RWPE2 (cell line): ENCODE measurements around the gene WDR62.

Source experiments
- ATAC-seq: fragments of 200-7000 bp; cut with Tn5 transposase; 3 replicates; pipeline ENCODE4 v1.9.1; 2021; ENCODE audit warnings: low read depth
- DNase-seq: peaks from one replicate; pipeline ENCODE4 v3.0.0-alpha.2; 2020; ENCODE audit warnings: low spot score
- H3K27ac ChIP-seq: fragments of 450-650 bp; 2 replicates; pipeline ENCODE4 v1.5.1; 2017; ENCODE audit warnings: mild to moderate bottlenecking; ENCODE audit not compliant: poor library complexity, severe bottlenecking
- H3K27me3 ChIP-seq: fragments of 250-450 bp; sonication (Bioruptor Pico); 2 replicates; pipeline ENCODE4 v1.5.1; 2021; ENCODE audit warnings: mild to moderate bottlenecking, moderate library complexity; ENCODE audit not compliant: insufficient read depth, poor library complexity, severe bottlenecking
- H3K36me3 ChIP-seq: fragments of 250-450 bp; sonication (Bioruptor Pico); 2 replicates; pipeline ENCODE4 v1.5.1; 2020; ENCODE audit warnings: low read depth, mild to moderate bottlenecking, moderate library complexity
- H3K4me1 ChIP-seq: fragments of 250-450 bp; sonication (Bioruptor Pico); 2 replicates; pipeline ENCODE4 v1.5.1; 2021; ENCODE audit warnings: mild to moderate bottlenecking, moderate library complexity; ENCODE audit not compliant: insufficient read depth, poor library complexity, severe bottlenecking
- H3K4me3 ChIP-seq: fragments of 250-450 bp; sonication (Bioruptor Pico); 2 replicates; pipeline ENCODE4 v1.5.1; 2021; ENCODE audit warnings: mild to moderate bottlenecking, moderate library complexity; ENCODE audit not compliant: severe bottlenecking
- H3K9me3 ChIP-seq: fragments of 250-450 bp; sonication (Bioruptor Pico); 2 replicates; pipeline ENCODE4 v1.5.1; 2021; ENCODE audit warnings: mild to moderate bottlenecking, moderate library complexity; ENCODE audit not compliant: severe bottlenecking
- TF ChIP-seq, protein P1 (sequence below): fragments of 450-650 bp; IDR thresholded peaks from one replicate; pipeline ENCODE4 v1.5.1; 2017; ENCODE audit warnings: mild to moderate bottlenecking, moderate library complexity; ENCODE audit not compliant: poor library complexity, severe bottlenecking

WDR62 gene

DNA sequence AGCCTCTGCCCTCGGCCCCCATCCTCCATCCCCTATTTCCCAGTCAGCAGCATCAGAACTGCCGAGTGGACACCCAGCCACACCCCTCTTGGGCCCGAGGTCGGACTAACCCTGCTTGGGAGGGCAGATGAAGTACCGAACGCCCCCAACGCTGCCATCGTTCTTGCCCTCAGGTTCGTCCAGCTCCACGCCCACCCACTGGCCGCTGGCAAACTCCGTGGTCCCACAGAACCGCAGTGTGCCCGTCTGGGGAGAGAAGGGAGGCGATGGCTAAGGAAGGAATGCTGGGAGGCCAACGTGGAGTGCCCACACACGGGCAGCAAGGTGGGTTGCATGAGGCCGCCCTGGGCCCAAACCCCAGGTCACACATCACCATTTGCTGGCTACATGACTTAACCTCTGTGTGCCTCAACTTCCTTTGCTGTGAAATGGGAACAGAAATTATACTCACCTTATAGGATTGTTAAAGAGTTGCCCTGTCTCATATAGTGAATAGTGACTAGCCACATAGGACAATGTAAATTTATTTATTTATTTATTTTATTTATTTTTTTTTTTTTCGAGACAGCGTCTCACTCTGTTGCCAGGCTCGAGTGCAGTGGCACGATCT lies 35.5 kb upstream of the WDR62 start:
- H3K27ac ChIP-seq: no peak overlapping the region
- ATAC-seq (no peak), DNase-seq (no peak)
- peaks cover 33% of the 10 kb centered on the region for H3K36me3 ChIP-seq
- H3K27me3 ChIP-seq: no peaks in the 10 kb centered on the region
- no peak overlapping the region for H3K4me3 ChIP-seq
- TF ChIP-seq, protein P1, sequence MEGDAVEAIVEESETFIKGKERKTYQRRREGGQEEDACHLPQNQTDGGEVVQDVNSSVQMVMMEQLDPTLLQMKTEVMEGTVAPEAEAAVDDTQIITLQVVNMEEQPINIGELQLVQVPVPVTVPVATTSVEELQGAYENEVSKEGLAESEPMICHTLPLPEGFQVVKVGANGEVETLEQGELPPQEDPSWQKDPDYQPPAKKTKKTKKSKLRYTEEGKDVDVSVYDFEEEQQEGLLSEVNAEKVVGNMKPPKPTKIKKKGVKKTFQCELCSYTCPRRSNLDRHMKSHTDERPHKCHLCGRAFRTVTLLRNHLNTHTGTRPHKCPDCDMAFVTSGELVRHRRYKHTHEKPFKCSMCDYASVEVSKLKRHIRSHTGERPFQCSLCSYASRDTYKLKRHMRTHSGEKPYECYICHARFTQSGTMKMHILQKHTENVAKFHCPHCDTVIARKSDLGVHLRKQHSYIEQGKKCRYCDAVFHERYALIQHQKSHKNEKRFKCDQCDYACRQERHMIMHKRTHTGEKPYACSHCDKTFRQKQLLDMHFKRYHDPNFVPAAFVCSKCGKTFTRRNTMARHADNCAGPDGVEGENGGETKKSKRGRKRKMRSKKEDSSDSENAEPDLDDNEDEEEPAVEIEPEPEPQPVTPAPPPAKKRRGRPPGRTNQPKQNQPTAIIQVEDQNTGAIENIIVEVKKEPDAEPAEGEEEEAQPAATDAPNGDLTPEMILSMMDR: no peak
- H3K4me1 ChIP-seq: no peaks in the 10 kb centered on the region
- H3K9me3 ChIP-seq: no peaks in the 10 kb centered on the region

DNA sequence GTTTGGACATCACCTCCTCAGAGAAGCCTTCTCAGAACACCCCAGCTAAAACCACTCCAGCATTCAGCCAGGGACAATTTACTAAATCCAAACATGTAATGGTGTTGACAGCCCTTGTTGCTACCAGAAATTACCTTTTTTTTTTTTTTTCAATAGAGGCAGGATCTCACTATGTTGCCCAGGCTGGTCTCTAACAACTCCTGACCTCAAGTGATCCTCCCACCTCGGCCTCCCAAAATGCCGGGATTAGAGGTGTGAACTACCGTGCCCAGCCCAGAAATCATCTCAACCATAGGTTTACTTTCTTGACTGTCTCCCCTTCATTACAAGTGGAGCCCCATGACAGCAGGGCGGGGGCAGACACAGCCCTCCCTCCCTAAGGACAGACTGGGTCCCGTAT lies 31.3 kb upstream of the WDR62 start:
- H3K36me3 ChIP-seq: peaks cover 33% of the 10 kb centered on the region
- no peaks in the 10 kb centered on the region for H3K27me3 ChIP-seq
- no peak overlapping the region for H3K27ac ChIP-seq
- no peak overlapping the region for H3K4me3 ChIP-seq
- no peaks in the 10 kb centered on the region for H3K9me3 ChIP-seq
- no peaks in the 10 kb centered on the region for H3K4me1 ChIP-seq
- no peak for ATAC-seq
- DNase-seq: no peak
- TF ChIP-seq, protein P1: no peak

DNA sequence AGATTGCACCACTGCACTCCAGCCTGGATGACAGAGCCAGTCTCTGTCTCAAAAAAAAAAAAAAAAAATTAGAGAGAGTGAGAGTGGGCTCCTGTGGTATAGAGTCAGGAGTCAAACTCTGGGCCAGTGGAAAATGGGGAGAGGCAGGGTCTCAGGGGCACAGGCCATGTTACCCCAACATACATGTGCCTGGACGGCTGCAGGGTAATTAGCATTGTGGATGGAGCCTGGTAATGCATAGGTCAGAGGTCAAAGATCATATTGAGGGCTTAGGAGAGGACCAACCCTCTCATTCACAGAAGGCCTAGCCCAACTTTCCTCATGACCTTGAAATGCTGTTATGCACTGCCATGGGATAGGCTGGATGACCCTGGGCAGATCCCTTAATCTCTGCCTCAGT lies 29.2 kb upstream of the WDR62 start:
- ATAC-seq: no peak

DNA sequence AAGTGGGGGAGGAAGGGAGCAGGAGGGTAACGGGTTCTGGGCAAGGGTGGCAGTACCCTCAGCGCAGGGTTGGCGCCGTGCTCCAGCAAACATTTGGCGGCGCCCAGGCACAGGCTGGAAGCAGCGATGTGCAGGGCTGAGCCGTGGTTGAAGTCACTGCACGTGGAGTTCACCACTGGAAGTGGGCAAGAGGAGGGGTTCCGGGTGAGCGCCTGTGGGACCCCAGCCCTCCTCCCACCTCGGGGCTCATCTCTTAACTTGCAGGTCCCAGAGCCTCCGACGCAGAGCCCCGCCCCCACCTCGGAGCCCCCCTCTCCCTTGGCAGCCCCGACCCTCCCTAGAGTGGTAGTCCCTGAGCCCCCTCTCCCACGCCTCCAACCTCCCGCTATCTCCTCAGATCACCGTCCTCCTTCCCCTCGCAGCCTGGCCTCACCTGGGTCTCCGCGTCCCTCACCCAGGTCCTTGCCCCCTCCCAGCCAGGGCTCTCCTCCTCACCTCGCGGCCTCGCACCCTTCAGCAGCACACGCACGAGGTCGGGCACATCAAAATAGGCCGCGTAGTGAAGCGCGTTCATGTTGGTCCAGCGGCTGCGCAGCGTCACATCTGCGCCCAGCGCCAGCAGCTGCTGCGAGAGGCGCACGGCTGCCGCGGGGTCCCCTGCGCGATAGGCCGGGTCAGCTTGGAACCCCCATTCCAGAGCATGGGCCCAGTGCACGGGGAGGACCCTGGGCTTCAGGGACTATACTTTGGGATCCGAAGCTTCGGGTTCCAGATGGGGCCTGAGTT lies 28.4 kb upstream of the WDR62 start:
- DNase-seq: no peak
- no peaks in the 10 kb centered on the region for H3K9me3 ChIP-seq
- TF ChIP-seq, protein P1: no peak
- no peak overlapping the region for H3K27ac ChIP-seq
- no peaks in the 10 kb centered on the region for H3K27me3 ChIP-seq
- peaks cover 21% of the 10 kb centered on the region for H3K36me3 ChIP-seq
- no peaks in the 10 kb centered on the region for H3K4me1 ChIP-seq
- H3K4me3 ChIP-seq: no peak overlapping the region
- ATAC-seq: no peak

More for the DNA sequence above, 29.2 kb upstream of the WDR62 start:
- DNase-seq: no peak
- H3K27ac ChIP-seq: no peak overlapping the region
- no peaks in the 10 kb centered on the region for H3K27me3 ChIP-seq
- no peaks in the 10 kb centered on the region for H3K9me3 ChIP-seq
- H3K4me3 ChIP-seq: no peak overlapping the region
- TF ChIP-seq, protein P1: no peak
- peaks cover 22% of the 10 kb centered on the region for H3K36me3 ChIP-seq
- H3K4me1 ChIP-seq: no peaks in the 10 kb centered on the region

DNA sequence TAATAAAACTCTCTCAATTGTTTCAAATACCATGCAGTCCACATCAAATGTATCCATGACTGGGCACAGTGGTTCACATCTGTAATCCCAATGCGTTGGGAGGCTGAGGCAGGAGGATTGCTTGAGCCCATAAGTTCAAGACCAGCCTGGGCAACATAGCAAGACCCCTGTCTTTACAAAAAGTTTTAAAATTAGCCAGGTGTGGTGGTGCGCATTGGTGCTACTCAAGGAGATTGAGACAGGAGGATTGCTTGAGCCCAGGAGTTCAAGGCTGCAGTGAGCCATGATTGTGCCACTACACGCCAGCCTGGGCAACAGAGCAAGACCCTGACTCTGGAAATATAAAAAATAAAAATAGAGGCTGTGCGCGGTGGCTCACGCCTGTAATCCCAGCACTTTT lies 27.0 kb upstream of the WDR62 start:
- ATAC-seq (no peak), DNase-seq (no peak)
- H3K4me3 ChIP-seq: no peak overlapping the region
- H3K27ac ChIP-seq: no peak overlapping the region
- no peaks in the 10 kb centered on the region for H3K27me3 ChIP-seq
- TF ChIP-seq, protein P1: no peak
- H3K9me3 ChIP-seq: no peaks in the 10 kb centered on the region
- H3K36me3 ChIP-seq: peaks cover 7% of the 10 kb centered on the region
- H3K4me1 ChIP-seq: no peaks in the 10 kb centered on the region
